Neural cell (in vitro differentiated cells): ENCODE measurements around the gene ZFR2. TPM values are rescaled to one million over a fixed set of nuclear protein-coding genes. Genes with fewer than 3 reads are reported as not detected.

ENCODE experiments used
- H2AFZ ChIP-seq: fragments of 200-600, 300-800 bp; sonication (generic), shearing (Covaris generic); 2 replicates; pipeline ENCODE4 v1.6.0; 2014; ENCODE audit warnings: low read depth, mild to moderate bottlenecking, antibody characterized with exemption, low read length, moderate library complexity
- H3F3A ChIP-seq: fragments of 200-600 bp; shearing (Covaris generic); 2 replicates; pipeline ENCODE4 v1.6.1; 2016; ENCODE audit warnings: mild to moderate bottlenecking, moderate library complexity, mixed read lengths, antibody characterized with exemption, low read length; ENCODE audit not compliant: insufficient read depth, poor library complexity, severe bottlenecking
- H3K27ac ChIP-seq: fragments of 200-600, 300-800 bp; sonication (generic), shearing (Covaris generic); 2 replicates; pipeline ENCODE4 v1.5.1; 2014; ENCODE audit warnings: mild to moderate bottlenecking, low read length, moderate library complexity
- H3K27me3 ChIP-seq: fragments of 300-800, 200-600 bp; sonication (generic), shearing (Covaris generic); 2 replicates; pipeline ENCODE4 v1.6.0; 2014; ENCODE audit warnings: mild to moderate bottlenecking, low read depth, low read length, moderate library complexity; ENCODE audit not compliant: insufficient read depth
- H3K36me3 ChIP-seq: fragments of 300-800, 200-600 bp; sonication (generic), shearing (Covaris generic); 2 replicates; pipeline ENCODE4 v1.5.1; 2014; ENCODE audit warnings: mild to moderate bottlenecking, antibody characterized with exemption, low read length, moderate library complexity; ENCODE audit not compliant: insufficient read depth
- H3K4me2 ChIP-seq: fragments of 300-800, 200-600 bp; sonication (generic), shearing (Covaris generic); 2 replicates; pipeline ENCODE4 v1.6.0; 2014; ENCODE audit warnings: mild to moderate bottlenecking, low read length
- H3K4me3 ChIP-seq: fragments of 300-800, 200-600 bp; sonication (generic), shearing (Covaris generic); 2 replicates; pipeline ENCODE4 v1.5.1; 2014; ENCODE audit warnings: mild to moderate bottlenecking, low read length, moderate library complexity
- H3K79me2 ChIP-seq: fragments of 200-600 bp; shearing (Covaris generic); replicated peaks from 2 replicates; pipeline ENCODE4 v1.6.0; 2014; ENCODE audit warnings: mild to moderate bottlenecking, low read length, moderate library complexity; ENCODE audit not compliant: insufficient read depth
- H3K9ac ChIP-seq: fragments of 300-800, 200-600 bp; sonication (generic), shearing (Covaris generic); 2 replicates; pipeline ENCODE4 v1.6.1; 2016; ENCODE audit warnings: mild to moderate bottlenecking, low read length, mixed read lengths
- H3K9me2 ChIP-seq: fragments of 200-600 bp; shearing (Covaris generic); 2 replicates; pipeline ENCODE4 v1.6.1; 2016; ENCODE audit warnings: mild to moderate bottlenecking, low read length, mixed read lengths; ENCODE audit not compliant: insufficient read depth
- H3K9me3 ChIP-seq: fragments of 200-600, 300-800 bp; sonication (generic), shearing (Covaris generic); 2 replicates; pipeline ENCODE4 v1.6.1; 2016; ENCODE audit warnings: mild to moderate bottlenecking, mixed run types, low read length, moderate library complexity, mixed read lengths
- H4K20me1 ChIP-seq: fragments of 200-600 bp; shearing (Covaris generic); 2 replicates; pipeline ENCODE4 v1.6.1; 2016; ENCODE audit warnings: mild to moderate bottlenecking, mixed run types; ENCODE audit not compliant: insufficient read depth
- CTCF ChIP-seq: fragments of 450-650 bp; IDR thresholded peaks from 2 replicates; pipeline ENCODE4 v1.5.1; 2014; ENCODE audit warnings: antibody characterized with exemption, mild to moderate bottlenecking, moderate library complexity; ENCODE audit not compliant: poor library complexity, severe bottlenecking
- EP300 ChIP-seq: fragments of 450-650 bp; conservative IDR thresholded peaks from 2 replicates; pipeline ENCODE4 v1.6.1; 2014; ENCODE audit warnings: antibody characterized with exemption, mild to moderate bottlenecking, moderate library complexity; ENCODE audit not compliant: poor library complexity, severe bottlenecking
- EZH2 ChIP-seq: fragments of 200-600, 300-800 bp; shearing (Covaris generic), sonication (generic); IDR thresholded peaks from 2 replicates; pipeline ENCODE4 v1.6.1; 2014; ENCODE audit warnings: antibody characterized with exemption, low read length, borderline replicate concordance, mild to moderate bottlenecking; ENCODE audit not compliant: insufficient read depth, poor library complexity, severe bottlenecking
- MXI1 ChIP-seq: fragments of 450-650 bp; conservative IDR thresholded peaks from 2 replicates; pipeline ENCODE4 v1.6.1; 2014; ENCODE audit warnings: antibody characterized with exemption, mild to moderate bottlenecking; ENCODE audit not compliant: poor library complexity, severe bottlenecking
- POLR2AphosphoS5 ChIP-seq: IDR thresholded peaks from 2 replicates; pipeline ENCODE4 v1.6.1; 2012
- RAD21 ChIP-seq: fragments of 450-650 bp; conservative IDR thresholded peaks from 2 replicates; pipeline ENCODE4 v1.6.1; 2014; ENCODE audit warnings: antibody characterized with exemption, mild to moderate bottlenecking, moderate library complexity
- REST ChIP-seq: IDR thresholded peaks from 2 replicates; pipeline ENCODE4 v1.6.1; 2012; ENCODE audit warnings: borderline replicate concordance
- SMC3 ChIP-seq: fragments of 450-650 bp; conservative IDR thresholded peaks from 2 replicates; pipeline ENCODE4 v1.6.1; 2014; ENCODE audit warnings: antibody characterized with exemption, mild to moderate bottlenecking, moderate library complexity; ENCODE audit not compliant: poor library complexity
- TAF1 ChIP-seq: IDR thresholded peaks from 2 replicates; pipeline ENCODE4 v1.6.1; 2012; ENCODE audit warnings: low read depth
- polyA plus RNA-seq: library from polyadenylated mRNA; depleted of rRNA; stranded (reverse); fragments of >200 nt; gene quantifications from 2 replicates; pipeline ENCODE4 v1.2.3, GENCODE V29; 2014

The ZFR2 gene
- polyA plus RNA-seq, 1 donor from 2014 or later: 9.0 TPM

GRCh38 chr19:3762501-3763459 lies 106.1 kb downstream of the ZFR2 start, which contains the start of gene MRPL54:
MRPL54 (plus strand) TSS chr19:3762682; CDS start chr19:3762701, 19 bp downstream.
- H2AFZ ChIP-seq: peak within 1 kb of the TSS; percentile 48
- H4K20me1 ChIP-seq: no peaks in the 10 kb centered on the region
- H3K79me2 ChIP-seq: peaks cover 7% of the 10 kb centered on the region
- H3K9me3 ChIP-seq: no peaks in the 10 kb centered on the region
- no peaks in the 10 kb centered on the region for H3K9me2 ChIP-seq
- H3F3A ChIP-seq: no peaks in the 10 kb centered on the region
- H3K36me3 ChIP-seq: no peaks in the 10 kb centered on the region
- H3K4me2 ChIP-seq: no peak within 1 kb of the TSS
- TF ChIP-seq REST (peak; percentile 87), MXI1 (peak; percentile 93), CTCF (no peak), TAF1 (peak; percentile 67), RAD21 (peak; percentile 62), POLR2AphosphoS5 (peak; percentile 97), EZH2 (no peak), SMC3 (peak; percentile 65), EP300 (peak; percentile 82)
- peak within 1 kb of the TSS; percentile 91 for H3K9ac ChIP-seq
- H3K27me3 ChIP-seq: no peaks in the 10 kb centered on the region
- peak within 1 kb of the TSS; percentile 75 for H3K4me3 ChIP-seq
- H3K27ac ChIP-seq: peak within 1 kb of the TSS; percentile 95

DNA sequence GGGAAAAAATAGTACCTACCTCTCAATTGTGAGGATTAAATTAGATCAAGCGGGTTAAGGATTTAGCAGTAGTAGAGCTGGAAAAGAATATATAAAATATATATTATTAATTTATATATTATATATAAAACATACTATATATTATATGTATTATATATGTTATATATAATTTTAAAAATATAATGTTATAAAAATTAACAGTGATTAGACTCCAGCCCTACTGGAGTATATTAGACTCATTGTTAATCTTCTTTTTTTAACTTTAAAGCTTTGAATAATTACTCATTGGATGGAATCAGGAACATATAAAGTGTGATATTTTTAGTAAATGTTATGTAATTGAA lies 106.7 kb downstream of the ZFR2 start:
- peak overlapping the region; percentile 95 for H3K27ac ChIP-seq
- peaks cover 7% of the 10 kb centered on the region for H3K79me2 ChIP-seq
- peak overlapping the region; percentile 70 for H3K4me3 ChIP-seq
- no peak for TF ChIP-seq TAF1
- no peak for TF ChIP-seq SMC3
- no peaks in the 10 kb centered on the region for H3K9me2 ChIP-seq
- H4K20me1 ChIP-seq: no peaks in the 10 kb centered on the region
- no peak overlapping the region for H3K4me2 ChIP-seq
- H3K27me3 ChIP-seq: no peaks in the 10 kb centered on the region
- H2AFZ ChIP-seq: no peak overlapping the region
- no peaks in the 10 kb centered on the region for H3K36me3 ChIP-seq
- no peaks in the 10 kb centered on the region for H3F3A ChIP-seq
- H3K9ac ChIP-seq: no peak overlapping the region
- no peaks in the 10 kb centered on the region for H3K9me3 ChIP-seq
